Hepatocyte (in vitro differentiated cells): ENCODE results near the gene TSPAN9. TPM values are rescaled to one million over a fixed set of nuclear protein-coding genes. Genes with fewer than 3 reads are reported as not detected.

Source experiments
- DNase-seq: peaks from one replicate; pipeline ENCODE4 v3.0.0-alpha.2; 2016; ENCODE audit warnings: low spot score
- H2AFZ ChIP-seq: fragments of 200-600 bp; sonication (generic); 2 replicates; pipeline ENCODE4 v1.6.0; 2016; ENCODE audit warnings: antibody characterized with exemption, mild to moderate bottlenecking
- H3K27ac ChIP-seq: fragments of 200-600 bp; sonication (generic); 2 replicates; pipeline ENCODE4 v1.5.1; 2016; ENCODE audit warnings: mild to moderate bottlenecking
- H3K27me3 ChIP-seq: fragments of 200-600 bp; sonication (generic); 2 replicates; pipeline ENCODE4 v1.6.1; 2016
- H3K36me3 ChIP-seq: fragments of 200-600 bp; sonication (generic); replicated peaks from 2 replicates; pipeline ENCODE4 v1.5.1; 2016; ENCODE audit warnings: low read depth; ENCODE audit not compliant: insufficient read depth
- H3K4me1 ChIP-seq: fragments of 200-600 bp; sonication (generic); 2 replicates; pipeline ENCODE4 v1.5.1; 2016; ENCODE audit warnings: mild to moderate bottlenecking, moderate library complexity; ENCODE audit not compliant: insufficient read depth
- H3K4me2 ChIP-seq: fragments of 200-600 bp; sonication (generic); 2 replicates; pipeline ENCODE4 v1.6.0; 2016
- H3K4me3 ChIP-seq: fragments of 200-600 bp; sonication (generic); 2 replicates; pipeline ENCODE4 v1.5.1; 2016; ENCODE audit warnings: mild to moderate bottlenecking
- H3K79me2 ChIP-seq: fragments of 200-600 bp; sonication (generic); 2 replicates; pipeline ENCODE4 v1.6.0; 2017; ENCODE audit warnings: mild to moderate bottlenecking
- H3K9me2 ChIP-seq: fragments of 200-600 bp; sonication (generic); replicated peaks from 2 replicates; pipeline ENCODE4 v1.6.0; 2017; ENCODE audit warnings: mild to moderate bottlenecking; ENCODE audit not compliant: insufficient read depth
- H3K9me3 ChIP-seq: fragments of 200-600 bp; sonication (generic); 2 replicates; pipeline ENCODE4 v1.5.1; 2016; ENCODE audit warnings: low read depth, mild to moderate bottlenecking
- H4K20me1 ChIP-seq: fragments of 200-600 bp; sonication (generic); 2 replicates; pipeline ENCODE4 v1.6.0; 2016; ENCODE audit warnings: mild to moderate bottlenecking; ENCODE audit not compliant: insufficient read depth, poor library complexity, severe bottlenecking
- CTCF ChIP-seq: fragments of 200-600 bp; sonication (generic); IDR thresholded peaks from 2 replicates; pipeline ENCODE4 v1.5.1; 2016; ENCODE audit warnings: antibody characterized with exemption, mild to moderate bottlenecking; ENCODE audit not compliant: poor library complexity
- EZH2 ChIP-seq: fragments of 200-600 bp; sonication (generic); IDR thresholded peaks from 2 replicates; pipeline ENCODE4 v1.6.1; 2016; ENCODE audit warnings: antibody characterized with exemption, mild to moderate bottlenecking, borderline replicate concordance
- EZH2phosphoT487 ChIP-seq: fragments of 200-600 bp; sonication (generic); IDR thresholded peaks from one replicate; pipeline ENCODE4 v1.6.1; 2018; ENCODE audit warnings: antibody characterized with exemption, mild to moderate bottlenecking, low read depth, moderate library complexity; ENCODE audit not compliant: unreplicated experiment, severe bottlenecking
- WGBS: methylation state at CpG from one replicate; pipeline ENCODE4 v1.1.6; 2016; ENCODE audit warnings: low lambda C conversion rate; ENCODE audit errors: missing lambda C conversion rate; 5-methylcytosine and 5-hydroxymethylcytosine counted together
- polyA plus RNA-seq: library from polyadenylated mRNA; unstranded; fragments of >200 nt; fragmentation: Nextera tagmentation; extraction: Ambion mirVana; gene quantifications from 2 replicates; pipeline ENCODE4 v1.2.1, GENCODE V29; 2016
- total RNA-seq: library from RNA; depleted of rRNA; stranded (reverse); fragments of >200 nt; gene quantifications from 2 replicates; pipeline ENCODE4 v1.2.3, GENCODE V29; 2014

The TSPAN9 gene
- 35.3 and 38.6 TPM in 2 replicates for total RNA-seq
- polyA plus RNA-seq = 16.6 and 19.8 TPM in 2 replicates

GRCh38 chr12:3076730-3077571, at the start of gene TSPAN9:
TSS of gene TSPAN9 (plus strand) at chr12:3077379. CDS start at chr12:3201194, 123,815 bp downstream.
- peak within 1 kb of the TSS; percentile 94 for H2AFZ ChIP-seq

GRCh38 chr12:3028108-3028507, 49.1 kb upstream of the TSPAN9 start:
- H3K4me1 ChIP-seq = no peaks in the 10 kb centered on the region
- no peaks in the 10 kb centered on the region for H3K27me3 ChIP-seq
- no peak for DNase-seq
- no peaks in the 10 kb centered on the region for H4K20me1 ChIP-seq
- no peaks in the 10 kb centered on the region for H3K79me2 ChIP-seq
- no peak overlapping the region for H2AFZ ChIP-seq
- WGBS = 72% methylated on average over 7 of the region's 7 CpGs
- H3K27ac ChIP-seq = no peak overlapping the region
- H3K4me3 ChIP-seq = no peak overlapping the region
- H3K4me2 ChIP-seq = no peak overlapping the region
- H3K9me3 ChIP-seq = no peaks in the 10 kb centered on the region
- no peaks in the 10 kb centered on the region for H3K36me3 ChIP-seq
- H3K9me2 ChIP-seq = no peaks in the 10 kb centered on the region
- no peak for TF ChIP-seq CTCF
- TF ChIP-seq EZH2 = no peak
- TF ChIP-seq EZH2phosphoT487 = no peak

More at GRCh38 chr12:3076730-3077571, at the start of gene TSPAN9:
- Histone ChIP-seq H3K4me2 (peak within 1 kb of the TSS; percentile 98), H4K20me1 (no peaks in the 10 kb centered on the region), H3K36me3 (no peaks in the 10 kb centered on the region), H3K4me1 (peaks cover 6% of the 10 kb centered on the region), H3K4me3 (peak within 1 kb of the TSS; percentile 78), H3K79me2 (peaks cover 30% of the 10 kb centered on the region), H3K27ac (peak within 1 kb of the TSS; percentile 89), H3K27me3 (no peaks in the 10 kb centered on the region), H3K9me3 (no peaks in the 10 kb centered on the region), H3K9me2 (no peaks in the 10 kb centered on the region)
- peak; percentile 89 for DNase-seq
- TF ChIP-seq EZH2 (no peak), CTCF (no peak), EZH2phosphoT487 (no peak)
- 7% methylated on average over 26 of the region's 95 CpGs for WGBS

- TF ChIP-seq EZH2phosphoT487 (no peak), EZH2 (no peak), CTCF (no peak)
- no peaks in the 10 kb centered on the region for H3K27me3 ChIP-seq
- H3K36me3 ChIP-seq = no peaks in the 10 kb centered on the region
- WGBS = 90% methylated on average over 21 of the region's 21 CpGs
- H3K27ac ChIP-seq = no peak overlapping the region
- no peaks in the 10 kb centered on the region for H3K4me1 ChIP-seq
- H3K9me2 ChIP-seq = no peaks in the 10 kb centered on the region
- no peak for DNase-seq
- no peak overlapping the region for H3K4me2 ChIP-seq
- no peaks in the 10 kb centered on the region for H3K79me2 ChIP-seq
- no peak overlapping the region for H2AFZ ChIP-seq
- no peak overlapping the region for H3K4me3 ChIP-seq
- H3K9me3 ChIP-seq = no peaks in the 10 kb centered on the region
- no peaks in the 10 kb centered on the region for H4K20me1 ChIP-seq
These were observed 46.3 kb upstream of the TSPAN9 start for GRCh38 chr12:3030821-3031429.
